Memory B cell (primary cell): ENCODE data around the gene TEKTIP1.

Experiments used
- ATAC-seq: fragments of 150-1000 bp; cut with Tn5 transposase; 2 replicates; pipeline ENCODE4 v1.10.0; 2021; ENCODE audit warnings: low read depth, mild to moderate bottlenecking, moderate library complexity
- DNase-seq, 2 donors: peaks; one replicate each; pipeline ENCODE4 v3.0.0; 2022; ENCODE audit warnings: low spot score in 2 of 2
- H3K27ac Mint-ChIP-seq: one replicate; pipeline ENCODE4 v1.8.0; 2022; ENCODE audit warnings: mild to moderate bottlenecking, moderate library complexity, mixed read lengths
- H3K27me3 Mint-ChIP-seq: one replicate; pipeline ENCODE4 v1.8.0; 2022; ENCODE audit warnings: mixed read lengths
- H3K36me3 Mint-ChIP-seq: one replicate; pipeline ENCODE4 v1.8.0; 2022; ENCODE audit warnings: mild to moderate bottlenecking, mixed read lengths
- H3K4me1 Mint-ChIP-seq: one replicate; pipeline ENCODE4 v1.8.0; 2022; ENCODE audit warnings: mixed read lengths
- H3K4me3 Mint-ChIP-seq: one replicate; pipeline ENCODE4 v1.8.0; 2022; ENCODE audit warnings: mild to moderate bottlenecking, moderate library complexity, mixed read lengths
- H3K9me3 Mint-ChIP-seq: one replicate; pipeline ENCODE4 v1.8.0; 2022; ENCODE audit warnings: mixed read lengths

TEKTIP1 gene

DNA sequence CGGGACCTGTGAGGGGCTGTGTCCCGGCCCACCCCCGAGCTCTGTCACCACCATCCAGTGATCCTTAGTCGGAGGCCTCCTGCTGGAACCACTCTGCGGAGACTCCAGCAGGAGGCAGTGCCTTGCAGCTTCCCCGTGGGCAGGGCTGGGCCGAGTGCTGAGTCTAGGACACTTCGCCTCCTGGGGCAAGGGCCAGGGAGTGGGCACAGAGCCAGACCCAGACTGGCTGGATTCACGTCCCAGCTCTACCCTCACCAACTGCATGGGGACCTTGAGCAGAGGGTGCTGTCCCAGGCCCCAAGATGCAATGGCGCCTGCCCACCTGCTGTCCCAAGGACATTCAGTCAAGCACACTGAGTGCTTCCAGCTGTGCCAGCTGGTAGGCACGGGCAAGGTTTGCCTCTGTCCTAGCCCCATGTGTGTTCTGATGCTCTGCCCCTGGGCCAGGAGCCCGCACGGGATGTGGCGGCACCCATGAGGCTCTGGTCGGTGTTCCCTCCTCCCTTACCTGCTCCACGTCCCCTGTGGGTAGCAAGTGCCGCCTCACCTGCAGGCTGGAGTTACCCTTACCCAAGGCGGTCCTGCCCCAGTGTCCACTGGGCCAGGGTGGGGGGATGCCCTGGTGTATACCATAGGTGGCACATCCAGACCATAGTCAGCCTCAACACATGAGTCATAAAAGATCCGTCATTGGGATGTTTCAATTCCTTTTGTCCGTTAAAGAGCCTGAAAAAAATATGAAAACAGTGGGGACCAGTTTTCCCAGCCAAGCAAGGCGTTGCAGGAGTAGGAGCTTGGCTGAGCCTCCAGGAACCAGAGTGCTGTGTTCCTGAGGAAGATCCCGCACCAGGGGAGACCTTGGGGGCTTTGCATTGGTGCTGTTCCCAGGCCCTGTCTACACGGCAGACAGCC, 25.5 kb upstream of the TEKTIP1 start:
- ATAC-seq (no peak), DNase-seq (no peak)
- Mint-ChIP-seq H3K36me3 (peaks cover 7% of the 10 kb centered on the region), H3K4me1 (peaks cover 33% of the 10 kb centered on the region), H3K9me3 (no peaks in the 10 kb centered on the region), H3K27me3 (no peaks in the 10 kb centered on the region), H3K27ac (no peak overlapping the region), H3K4me3 (no peak overlapping the region)

DNA sequence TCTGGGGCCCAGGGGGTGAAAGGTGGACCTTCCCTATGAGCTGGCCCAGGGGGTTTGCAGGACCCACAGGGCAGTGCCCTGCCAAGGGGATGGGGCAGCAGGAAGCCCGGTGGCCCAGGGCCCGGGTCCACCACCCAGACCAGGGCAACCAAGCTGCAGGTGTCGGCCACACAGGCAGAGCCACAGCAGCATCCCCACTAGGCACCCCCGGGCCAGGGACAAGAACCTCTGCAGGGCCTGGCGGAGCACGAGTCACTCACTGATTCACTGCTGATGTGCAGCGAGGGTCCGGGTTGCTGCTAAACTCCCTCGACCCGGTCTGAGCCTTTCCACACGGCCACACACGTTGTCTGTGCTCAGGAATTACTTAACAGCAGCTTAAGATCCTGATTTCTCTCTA, 24.0 kb upstream of the TEKTIP1 start:
- Mint-ChIP-seq H3K4me3 (no peak overlapping the region), H3K36me3 (peaks cover 6% of the 10 kb centered on the region), H3K4me1 (peaks cover 27% of the 10 kb centered on the region), H3K9me3 (no peaks in the 10 kb centered on the region), H3K27ac (peak overlapping the region; percentile 6), H3K27me3 (no peaks in the 10 kb centered on the region)
- ATAC-seq (no peak), DNase-seq (no peak)

DNA sequence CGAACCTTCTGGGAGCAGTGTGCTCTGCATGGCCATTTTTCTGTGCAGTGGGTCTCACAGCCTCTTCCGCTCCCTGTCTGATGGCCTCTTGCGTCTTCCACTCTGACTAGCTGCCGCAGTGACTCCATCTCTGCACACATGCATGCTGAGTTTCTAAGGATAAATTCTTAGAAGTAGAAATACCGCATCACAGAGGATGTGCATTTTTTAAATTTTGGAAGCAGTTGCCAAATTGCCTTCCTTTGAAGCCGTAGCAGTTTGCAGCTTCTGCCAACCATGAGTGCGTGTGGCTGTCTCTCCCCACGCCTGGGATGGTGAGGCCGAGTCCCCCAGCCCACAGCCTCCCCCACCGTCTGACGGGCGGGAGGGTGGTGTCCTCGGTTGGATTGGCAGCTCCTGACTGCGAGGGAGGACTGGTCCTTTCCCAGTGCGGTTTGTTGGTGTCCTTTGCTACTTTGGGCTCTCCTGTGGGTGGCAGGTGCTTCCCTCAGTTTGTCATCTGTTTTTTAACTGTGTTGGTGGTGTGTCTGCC, 23.0 kb upstream of the TEKTIP1 start:
- Mint-ChIP-seq H3K4me3 (no peak overlapping the region), H3K36me3 (peaks cover 7% of the 10 kb centered on the region), H3K9me3 (no peaks in the 10 kb centered on the region), H3K4me1 (peaks cover 28% of the 10 kb centered on the region), H3K27ac (peak overlapping the region; percentile 87), H3K27me3 (no peaks in the 10 kb centered on the region)
- ATAC-seq (no peak), DNase-seq (no peak)

DNA sequence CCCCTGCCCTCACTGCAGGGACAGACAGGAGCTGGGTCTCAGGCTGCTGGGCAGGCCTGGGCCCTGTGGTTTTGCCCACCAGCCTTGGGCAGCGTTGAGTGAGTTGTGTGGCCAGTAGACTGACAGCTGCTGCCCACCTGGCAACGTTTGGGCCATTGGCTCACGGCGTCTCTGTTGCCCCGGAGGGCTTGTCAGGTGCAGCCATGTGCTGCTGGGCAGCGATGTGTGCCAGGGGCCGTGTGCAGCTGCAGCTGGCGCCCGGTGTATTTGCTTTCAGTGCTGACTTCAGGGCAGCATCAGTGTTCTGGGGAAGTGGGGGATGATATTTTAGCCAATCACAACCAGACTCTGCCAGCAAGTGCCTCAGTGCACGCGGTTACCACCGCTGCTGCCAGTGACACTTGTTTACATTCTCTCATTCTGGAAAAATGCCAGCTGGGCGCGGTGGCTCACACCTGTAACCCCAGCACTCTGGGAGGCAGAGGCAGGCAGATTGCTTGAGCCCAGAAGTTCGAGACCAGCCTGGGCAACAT, 22.2 kb upstream of the TEKTIP1 start:
- peak; percentile 58 to 62 for DNase-seq
- peak; percentile 92 for ATAC-seq
- Mint-ChIP-seq H3K4me1 (peaks cover 30% of the 10 kb centered on the region), H3K36me3 (peaks cover 9% of the 10 kb centered on the region), H3K9me3 (no peaks in the 10 kb centered on the region), H3K27me3 (no peaks in the 10 kb centered on the region), H3K4me3 (peak overlapping the region; percentile 8), H3K27ac (peak overlapping the region; percentile 87)

DNA sequence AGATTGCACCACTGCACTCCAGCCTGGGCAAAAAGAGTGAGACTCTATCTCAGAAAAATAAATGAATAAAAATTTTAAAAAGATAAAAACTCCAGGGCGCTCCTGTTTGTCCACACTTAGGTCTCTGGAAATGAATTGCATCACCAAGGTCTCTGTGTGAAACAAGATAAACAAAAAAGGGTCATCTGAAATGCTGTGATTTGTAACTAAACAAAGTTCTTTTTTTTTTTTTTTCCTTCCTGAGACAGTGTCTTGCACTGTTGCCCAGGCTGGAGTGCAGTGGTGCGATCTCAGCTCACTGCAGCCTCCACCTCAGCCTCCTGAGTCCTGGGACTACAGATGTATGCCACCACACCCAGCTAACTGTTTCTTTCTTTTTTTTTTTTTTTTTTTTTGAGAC, 21.3 kb upstream of the TEKTIP1 start:
- H3K4me3 Mint-ChIP-seq: no peak overlapping the region
- H3K27ac Mint-ChIP-seq: no peak overlapping the region
- H3K36me3 Mint-ChIP-seq: peaks cover 10% of the 10 kb centered on the region
- no peaks in the 10 kb centered on the region for H3K27me3 Mint-ChIP-seq
- ATAC-seq: no peak
- no peaks in the 10 kb centered on the region for H3K9me3 Mint-ChIP-seq
- no peak for DNase-seq
- H3K4me1 Mint-ChIP-seq: peaks cover 30% of the 10 kb centered on the region

DNA sequence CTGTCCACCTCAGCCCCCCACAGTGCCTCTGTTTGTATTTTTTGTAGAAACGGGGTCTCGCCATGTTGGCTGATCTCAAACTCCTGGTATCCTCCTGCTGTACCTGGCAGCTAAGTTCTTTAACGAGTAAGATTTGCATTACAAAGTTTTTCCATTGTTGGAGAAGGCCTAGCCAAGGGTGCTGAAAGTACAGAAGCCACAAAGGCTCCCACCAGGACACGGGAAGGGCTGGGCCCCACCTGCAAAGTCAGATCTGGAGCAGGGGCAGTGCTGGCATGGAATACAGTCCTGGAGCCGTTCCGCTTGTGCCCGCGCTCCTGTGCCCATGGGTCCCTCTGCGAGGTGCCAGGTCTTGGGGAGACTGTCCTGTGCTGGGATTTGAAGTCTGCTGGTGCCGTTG, 20.7 kb upstream of the TEKTIP1 start:
- ATAC-seq: no peak
- DNase-seq: no peak
- Mint-ChIP-seq H3K27me3 (no peaks in the 10 kb centered on the region), H3K9me3 (no peaks in the 10 kb centered on the region), H3K4me3 (no peak overlapping the region), H3K36me3 (peaks cover 10% of the 10 kb centered on the region), H3K27ac (peak overlapping the region; percentile 31), H3K4me1 (peaks cover 30% of the 10 kb centered on the region)

DNA sequence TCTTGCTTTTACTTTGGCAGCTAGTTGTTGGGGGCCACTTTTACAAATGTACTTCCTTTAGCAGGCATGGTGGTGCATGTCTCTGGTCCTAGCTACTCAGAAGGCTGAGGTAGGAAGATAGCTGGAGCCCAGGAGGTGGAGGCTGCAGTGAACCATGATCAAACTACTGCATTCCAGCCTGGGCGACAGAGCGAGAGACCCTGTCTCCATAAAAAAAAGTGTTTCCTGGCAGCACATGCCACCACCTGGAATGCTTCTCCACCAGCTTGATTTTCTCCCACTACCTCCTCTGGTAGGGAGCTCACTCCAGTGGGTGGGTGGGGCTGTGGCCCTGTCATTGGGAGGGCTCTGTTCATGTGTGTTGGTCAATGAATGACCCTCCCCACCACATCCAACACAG, 20.3 kb upstream of the TEKTIP1 start:
- ATAC-seq: no peak
- peak overlapping the region; percentile 31 for H3K27ac Mint-ChIP-seq

DNA sequence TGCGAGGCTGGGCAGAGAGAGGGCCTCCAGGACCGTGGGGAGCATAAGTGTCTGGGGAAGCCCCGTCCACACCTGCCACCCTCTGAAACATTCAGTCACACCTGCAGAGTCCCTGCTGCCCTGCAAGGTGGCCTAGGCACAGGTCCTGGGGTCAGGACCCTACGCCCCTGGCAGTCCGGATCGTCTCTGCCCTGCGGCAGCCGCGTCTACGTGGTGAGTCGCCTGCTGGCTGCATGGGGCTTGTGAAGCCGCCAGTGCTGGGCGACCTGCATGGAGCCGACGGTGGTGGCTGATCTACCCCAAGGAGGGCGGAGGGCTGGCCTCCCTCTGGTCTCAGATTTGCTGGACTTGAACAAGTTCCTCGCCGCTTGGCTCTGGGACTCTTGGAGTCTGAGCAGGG, 19.8 kb upstream of the TEKTIP1 start:
- peaks cover 14% of the 10 kb centered on the region for H3K36me3 Mint-ChIP-seq
- no peaks in the 10 kb centered on the region for H3K9me3 Mint-ChIP-seq
- peaks cover 25% of the 10 kb centered on the region for H3K4me1 Mint-ChIP-seq
- H3K27ac Mint-ChIP-seq: peak overlapping the region; percentile 31
- H3K4me3 Mint-ChIP-seq: no peak overlapping the region
- H3K27me3 Mint-ChIP-seq: no peaks in the 10 kb centered on the region
- ATAC-seq (no peak), DNase-seq (no peak)

More for the DNA sequence above, 20.3 kb upstream of the TEKTIP1 start:
- DNase-seq: no peak
- Mint-ChIP-seq H3K9me3 (no peaks in the 10 kb centered on the region), H3K27me3 (no peaks in the 10 kb centered on the region), H3K4me3 (no peak overlapping the region), H3K4me1 (peaks cover 29% of the 10 kb centered on the region), H3K36me3 (peaks cover 10% of the 10 kb centered on the region)

DNA sequence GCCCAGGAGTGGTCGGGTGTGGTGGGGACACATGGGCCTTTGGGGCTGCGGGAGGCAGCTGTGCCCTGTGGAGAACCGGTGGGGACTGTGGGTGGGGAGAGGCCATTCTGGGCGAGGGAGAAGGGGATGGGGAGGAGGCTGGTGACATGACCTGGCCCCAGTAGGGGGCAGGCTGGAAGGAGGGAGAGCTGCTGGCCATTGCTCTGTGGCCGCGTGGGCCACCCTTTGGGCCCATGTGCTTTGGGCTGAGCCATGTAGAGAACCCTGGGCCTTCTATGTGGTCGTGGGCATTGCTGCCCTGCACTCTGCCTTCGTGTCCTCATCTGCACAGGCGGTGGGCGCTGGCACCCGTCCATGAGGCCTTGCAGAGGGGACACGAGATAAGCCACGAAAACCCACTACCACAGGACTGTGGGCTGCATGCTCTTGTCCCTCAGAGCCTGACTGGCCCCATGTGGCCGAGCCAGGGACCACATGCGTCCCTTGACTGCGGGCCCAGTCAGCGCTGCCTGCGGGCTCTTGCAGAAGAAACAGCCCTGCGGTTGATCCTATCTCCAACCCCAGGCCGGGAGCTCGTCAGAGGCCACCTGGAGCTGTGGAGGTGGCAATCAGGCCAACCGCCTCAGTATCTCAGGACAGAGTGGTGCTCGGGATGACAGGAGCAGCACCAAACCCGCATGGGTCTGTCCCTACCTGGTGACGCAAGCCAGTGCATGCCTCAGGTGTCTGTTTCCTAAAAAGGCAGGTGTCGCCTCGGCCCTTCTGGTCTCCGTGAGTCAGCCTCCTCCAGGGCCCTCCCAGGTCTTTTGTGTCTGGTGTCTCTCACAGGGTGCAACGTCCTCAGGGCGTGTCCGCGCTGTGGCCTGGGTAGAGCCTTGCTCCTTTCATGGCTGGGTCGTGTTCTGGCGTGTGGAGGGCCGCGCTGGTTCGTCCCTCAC, 18.5 kb upstream of the TEKTIP1 start:
- Mint-ChIP-seq H3K4me1 (peaks cover 22% of the 10 kb centered on the region), H3K36me3 (peaks cover 16% of the 10 kb centered on the region), H3K27ac (no peak overlapping the region), H3K9me3 (no peaks in the 10 kb centered on the region), H3K27me3 (no peaks in the 10 kb centered on the region), H3K4me3 (no peak overlapping the region)
- DNase-seq (no peak), ATAC-seq (no peak)

DNA sequence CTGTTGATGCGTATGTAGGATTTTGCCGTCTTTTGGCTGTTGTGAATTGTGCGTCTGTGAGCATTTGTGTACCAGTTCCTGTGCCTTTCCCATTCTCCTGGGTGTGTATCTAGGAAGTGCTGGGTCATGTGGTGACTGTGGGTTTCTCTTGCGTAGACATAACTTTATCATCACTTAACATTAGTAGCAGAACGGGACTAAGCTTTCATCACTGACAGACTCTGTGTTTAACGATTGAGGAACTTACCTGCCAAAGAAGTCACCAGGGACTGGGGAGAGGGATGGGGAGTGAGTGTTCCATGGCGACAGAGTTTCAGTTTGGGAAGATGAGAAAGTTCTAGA, 17.9 kb upstream of the TEKTIP1 start:
- DNase-seq (no peak), ATAC-seq (no peak)
- no peak overlapping the region for H3K4me3 Mint-ChIP-seq
- peaks cover 16% of the 10 kb centered on the region for H3K36me3 Mint-ChIP-seq
- H3K27ac Mint-ChIP-seq: no peak overlapping the region
- H3K9me3 Mint-ChIP-seq: no peaks in the 10 kb centered on the region
- peaks cover 19% of the 10 kb centered on the region for H3K4me1 Mint-ChIP-seq
- H3K27me3 Mint-ChIP-seq: no peaks in the 10 kb centered on the region

DNA sequence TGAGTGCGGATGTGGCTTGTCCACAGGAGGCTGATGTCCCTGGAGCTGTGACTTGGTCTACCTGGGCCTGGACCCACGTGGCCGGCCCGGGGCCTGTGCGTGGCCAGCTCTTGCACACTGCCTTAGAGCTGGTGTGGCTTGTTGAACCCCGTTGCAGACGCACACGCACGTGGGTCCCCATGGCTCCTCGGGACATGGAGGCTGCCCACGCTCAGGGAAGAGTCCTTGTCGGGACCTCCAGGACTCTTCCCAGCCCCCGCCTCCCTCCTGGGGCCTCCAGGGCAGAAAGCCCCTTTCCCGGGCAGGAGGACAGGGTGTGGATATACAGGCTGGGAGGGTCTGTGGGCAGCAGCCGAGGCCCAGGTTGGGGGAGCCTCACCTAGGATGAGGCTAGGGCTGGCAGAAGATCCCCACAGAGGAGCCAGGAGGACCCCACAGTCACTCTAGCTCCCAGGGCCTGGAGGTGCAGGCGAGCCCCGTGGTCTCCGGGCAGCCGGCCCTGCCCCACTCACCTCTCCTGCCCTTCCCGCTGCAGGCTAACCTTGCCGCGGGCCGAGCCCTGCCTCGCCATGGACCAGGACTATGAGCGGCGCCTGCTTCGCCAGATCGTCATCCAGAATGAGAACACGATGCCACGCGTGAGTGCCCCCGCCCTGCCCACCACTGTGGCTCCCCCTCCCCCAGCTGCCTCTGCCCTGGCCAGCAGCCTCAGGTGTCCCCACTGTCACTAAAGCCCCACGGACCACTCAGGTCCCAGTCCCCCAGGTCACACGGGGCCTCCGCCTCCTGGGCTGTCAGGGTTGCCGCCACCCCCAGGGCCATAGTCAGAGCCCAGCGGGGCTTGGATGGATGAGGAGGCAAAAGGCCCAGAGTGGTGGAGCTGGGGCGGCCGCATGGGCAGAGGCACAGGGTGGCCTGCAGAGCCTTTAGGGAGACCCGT, 16.3 kb upstream of the TEKTIP1 start:
- H3K27ac Mint-ChIP-seq: no peak overlapping the region
- H3K4me3 Mint-ChIP-seq: no peak overlapping the region
- DNase-seq (no peak), ATAC-seq (no peak)
- peaks cover 11% of the 10 kb centered on the region for H3K4me1 Mint-ChIP-seq
- no peaks in the 10 kb centered on the region for H3K27me3 Mint-ChIP-seq
- peaks cover 20% of the 10 kb centered on the region for H3K36me3 Mint-ChIP-seq
- no peaks in the 10 kb centered on the region for H3K9me3 Mint-ChIP-seq

DNA sequence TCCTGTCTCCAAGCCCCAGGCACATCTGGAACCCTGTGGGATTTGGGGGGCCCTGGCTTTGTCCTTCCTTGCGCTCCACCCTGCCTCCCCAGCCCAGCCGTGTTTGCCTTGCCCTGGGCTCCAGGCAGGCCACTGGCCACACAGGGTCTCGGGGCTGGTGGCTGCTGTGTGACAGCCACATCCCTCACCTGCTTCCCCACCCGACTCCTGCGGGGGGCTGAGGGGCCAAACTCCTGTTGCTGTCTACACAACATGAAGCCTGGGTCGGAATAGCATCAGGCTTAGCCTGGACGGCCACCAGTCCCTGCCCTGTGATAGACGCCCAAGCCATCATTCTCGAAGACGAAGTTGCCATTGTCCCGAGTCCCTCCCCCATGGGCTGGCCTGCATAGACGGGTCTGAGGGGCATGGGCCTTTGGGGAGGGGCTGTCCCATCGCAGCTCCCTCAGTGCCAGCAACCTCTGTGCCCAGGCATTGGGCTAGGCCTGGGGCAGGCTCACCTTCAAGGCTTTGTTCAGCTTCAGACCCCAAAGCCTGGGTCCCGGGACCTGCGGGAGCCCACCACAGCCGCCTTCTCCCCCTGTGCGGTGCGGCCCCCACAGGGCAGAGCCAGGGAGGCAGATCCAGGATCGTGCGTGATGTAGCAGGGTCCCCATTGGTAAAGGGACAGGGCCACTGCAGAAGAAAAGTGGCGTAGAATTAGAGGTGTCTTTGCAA, 15.5 kb upstream of the TEKTIP1 start:
- Mint-ChIP-seq H3K4me1 (peaks cover 11% of the 10 kb centered on the region), H3K36me3 (peaks cover 21% of the 10 kb centered on the region), H3K9me3 (no peaks in the 10 kb centered on the region), H3K27me3 (no peaks in the 10 kb centered on the region), H3K4me3 (no peak overlapping the region), H3K27ac (peak overlapping the region; percentile 38)
- ATAC-seq (no peak), DNase-seq (no peak)
